Stimulated activated CD8-positive, alpha-beta memory T cell treated with anti-CD3 and anti-CD28 coated beads, Interleukin-4, amount 100 ng/mL, for 4 hours (primary cell): ENCODE measurements around the gene RUVBL1.

Experiments used
- DNase-seq, 2 donors: peaks; one replicate each; pipeline ENCODE4 v3.0.0-alpha.2; 2020; ENCODE audit warnings: low read depth in 2 of 2, low spot score in 1 of 2

Gene RUVBL1

DNA sequence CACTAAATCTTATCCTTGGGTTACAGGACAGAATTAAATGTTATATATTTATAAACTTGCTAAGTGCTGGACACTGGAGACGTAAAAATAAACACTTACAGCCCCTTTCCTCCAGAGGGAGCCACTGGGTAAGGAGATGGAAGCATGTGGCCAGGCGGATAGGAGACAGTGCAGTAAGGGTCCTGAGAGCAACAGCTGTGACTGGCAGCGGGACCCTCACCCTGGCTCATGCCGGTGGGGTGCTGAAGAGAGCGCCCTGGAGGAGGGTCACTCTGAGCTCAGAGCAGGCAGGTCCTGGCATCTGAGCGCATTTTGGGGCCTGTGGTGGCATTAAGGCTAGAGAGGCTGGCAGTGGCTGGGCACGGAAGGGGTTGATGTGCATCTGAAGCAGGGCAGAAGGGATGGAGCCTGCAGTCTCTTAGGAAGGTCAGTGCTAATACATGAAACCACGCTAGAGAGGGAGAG lies 55.4 kb downstream of the RUVBL1 start:
- no peak for DNase-seq

DNA sequence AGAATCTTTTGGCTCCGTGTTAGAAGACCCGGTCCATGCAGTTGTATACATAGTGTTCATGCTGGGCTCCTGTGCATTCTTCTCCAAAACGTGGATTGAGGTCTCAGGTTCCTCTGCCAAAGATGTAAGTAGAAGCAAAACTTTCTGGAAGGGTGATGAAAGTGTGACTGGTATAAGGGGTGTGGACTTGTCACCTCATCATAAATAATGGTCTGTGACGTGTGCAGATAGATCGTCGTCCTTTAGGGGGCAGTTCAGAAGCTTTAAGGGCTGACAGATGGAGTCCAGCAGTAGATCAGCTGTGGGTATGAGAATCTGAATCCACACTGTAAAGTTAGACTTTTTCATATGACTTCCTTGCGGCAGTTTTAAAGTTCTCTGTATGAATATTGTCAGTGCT lies 56.1 kb downstream of the RUVBL1 start:
- DNase-seq: no peak

DNA sequence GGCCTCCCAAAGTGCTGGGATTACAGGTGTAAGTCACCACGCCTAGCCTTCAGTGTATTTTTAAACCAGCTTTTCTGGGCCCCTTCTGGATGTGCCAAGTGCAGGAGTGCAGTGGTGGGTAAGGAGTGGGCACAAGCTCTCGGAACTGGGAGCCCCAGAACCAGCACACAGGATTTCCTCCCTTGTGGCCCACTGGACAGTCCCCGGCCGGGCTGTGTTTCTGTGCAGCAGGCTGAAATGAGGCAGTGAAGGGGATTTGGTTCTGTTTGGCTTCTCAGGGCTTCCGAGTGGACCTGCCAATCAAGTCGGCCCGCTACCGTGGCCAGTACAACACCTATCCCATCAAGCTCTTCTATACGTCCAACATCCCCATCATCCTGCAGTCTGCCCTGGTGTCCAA lies 56.9 kb downstream of the RUVBL1 start:
- DNase-seq: no peak

DNA sequence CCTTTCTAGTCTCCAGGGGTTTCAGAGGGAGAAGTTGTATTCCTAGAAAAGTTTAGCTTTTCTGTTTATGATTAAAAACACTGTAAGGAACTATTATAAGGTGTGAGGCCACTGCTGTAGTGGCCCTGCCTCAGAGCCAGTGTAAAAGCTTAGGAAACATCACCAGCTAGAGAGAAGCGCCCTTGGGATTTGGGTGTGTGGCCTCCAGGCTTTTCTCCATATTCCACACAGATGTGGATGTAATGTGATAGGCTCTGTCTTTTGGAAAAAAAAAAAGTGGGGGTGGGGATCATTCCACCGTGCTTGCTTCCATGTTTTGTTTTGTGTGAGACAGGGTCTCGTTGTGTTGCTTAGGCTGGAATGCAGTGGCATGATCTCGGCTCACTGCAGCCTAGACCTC lies 57.5 kb downstream of the RUVBL1 start:
- no peak for DNase-seq

DNA sequence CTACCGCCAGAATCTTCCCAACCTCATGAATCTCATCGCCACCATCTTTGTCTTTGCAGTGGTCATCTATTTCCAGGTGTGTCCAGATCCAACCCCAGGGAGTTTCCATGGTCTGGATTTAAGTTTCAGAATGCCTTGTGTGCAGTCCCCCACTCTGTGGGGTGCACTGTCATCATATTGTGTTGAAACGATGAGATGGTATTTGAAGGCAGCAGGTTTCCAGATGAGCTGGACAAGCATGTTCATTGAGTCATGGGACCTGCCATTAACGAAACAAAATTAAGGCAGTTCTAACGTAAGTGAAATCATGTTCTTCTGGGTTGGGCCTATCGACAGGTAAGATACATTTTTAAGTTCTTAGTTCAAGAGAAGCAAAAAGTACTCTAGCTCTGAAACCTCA lies 58.6 kb downstream of the RUVBL1 start:
- DNase-seq: no peak

DNA sequence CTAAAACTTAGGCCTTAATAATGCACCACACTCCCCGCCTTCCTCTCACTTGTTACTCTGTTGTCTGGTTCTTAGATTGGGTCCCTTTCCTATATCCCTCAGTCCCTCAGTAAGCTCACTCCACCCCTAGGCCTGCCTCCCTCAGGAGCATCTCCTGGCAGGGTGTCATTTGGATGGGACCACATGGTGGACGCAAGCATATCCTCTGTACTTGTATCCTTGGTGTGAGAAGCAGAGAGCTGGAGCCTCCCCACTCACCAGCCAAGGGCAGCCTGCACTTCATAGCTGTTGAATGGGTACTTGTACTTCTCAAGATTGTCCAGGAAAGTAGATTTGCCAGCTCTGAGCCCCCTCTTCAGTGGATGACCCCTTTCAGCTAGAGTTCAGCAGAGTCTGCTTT lies 59.7 kb downstream of the RUVBL1 start:
- DNase-seq: no peak

DNA sequence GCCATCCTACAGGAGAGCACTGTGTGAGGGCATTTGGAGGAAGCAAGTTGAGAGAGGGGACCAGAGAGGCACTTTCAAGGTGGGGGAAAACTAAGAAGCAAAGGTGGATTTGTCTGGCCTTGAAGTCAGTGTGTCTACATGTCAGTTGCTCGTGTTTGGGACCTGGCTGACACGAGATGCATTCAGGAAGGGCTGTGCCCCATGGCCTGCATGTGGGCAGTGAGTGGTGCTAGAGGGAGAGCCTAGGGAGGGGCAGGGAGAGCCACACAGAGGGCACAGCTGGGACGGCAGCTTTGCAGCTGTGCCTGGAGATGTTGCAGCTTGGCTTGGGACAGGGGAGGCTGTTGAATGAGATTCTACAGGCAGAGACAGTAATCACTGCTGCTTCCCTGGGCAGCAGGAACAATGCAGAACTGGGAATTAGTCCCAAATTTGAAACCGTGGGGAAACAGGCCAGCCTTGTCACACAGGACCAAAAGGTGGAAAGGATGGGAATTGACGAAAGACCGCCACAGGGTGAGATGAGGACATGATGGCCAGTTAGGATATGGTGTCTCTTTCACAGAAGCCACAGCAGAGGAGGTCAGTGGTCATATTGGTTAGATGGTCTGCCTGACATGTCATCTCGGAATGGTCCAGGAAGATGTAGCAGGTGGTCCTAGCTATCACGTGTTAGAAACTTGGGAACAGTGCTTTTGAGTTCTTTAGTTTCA lies 61.4 kb downstream of the RUVBL1 start:
- DNase-seq: no peak

DNA sequence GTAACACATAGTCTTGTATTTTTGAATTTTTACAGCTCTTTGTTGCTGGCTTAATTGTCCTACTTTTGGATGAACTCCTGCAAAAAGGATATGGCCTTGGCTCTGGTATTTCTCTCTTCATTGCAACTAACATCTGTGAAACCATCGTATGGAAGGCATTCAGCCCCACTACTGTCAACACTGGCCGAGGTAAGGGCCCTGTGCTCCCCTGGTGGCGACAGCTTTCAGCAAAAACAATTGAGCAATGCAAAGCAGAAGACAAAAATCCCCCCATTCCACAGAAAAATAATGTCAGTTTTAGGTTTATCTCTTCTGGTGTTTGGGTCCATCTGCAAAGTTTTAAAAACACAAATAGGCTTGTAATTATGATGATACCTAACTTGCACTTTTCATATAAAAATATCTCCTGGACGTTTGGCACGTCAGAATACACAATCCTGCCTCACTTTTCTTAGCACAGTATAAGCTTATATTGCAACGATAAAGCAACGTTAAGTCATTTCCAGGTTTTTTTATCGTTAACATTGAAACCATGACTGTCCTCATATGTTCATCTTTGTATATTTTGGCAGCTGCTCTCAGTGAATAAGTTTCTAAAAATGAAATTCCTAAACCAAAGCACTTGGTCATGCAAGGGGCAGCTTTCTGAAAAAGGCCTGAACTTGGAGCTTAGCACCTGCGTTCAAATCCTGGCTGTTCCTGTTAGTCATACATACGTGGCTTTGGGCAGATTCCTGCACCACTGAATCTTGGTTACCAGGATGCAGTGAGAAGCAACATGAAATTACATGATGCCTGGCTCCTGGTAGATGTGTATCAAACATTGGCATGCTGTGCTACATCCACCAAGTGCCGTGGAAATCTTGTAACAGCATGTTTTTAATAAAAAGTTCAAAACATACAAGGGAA lies 62.9 kb downstream of the RUVBL1 start:
- DNase-seq: no peak

DNA sequence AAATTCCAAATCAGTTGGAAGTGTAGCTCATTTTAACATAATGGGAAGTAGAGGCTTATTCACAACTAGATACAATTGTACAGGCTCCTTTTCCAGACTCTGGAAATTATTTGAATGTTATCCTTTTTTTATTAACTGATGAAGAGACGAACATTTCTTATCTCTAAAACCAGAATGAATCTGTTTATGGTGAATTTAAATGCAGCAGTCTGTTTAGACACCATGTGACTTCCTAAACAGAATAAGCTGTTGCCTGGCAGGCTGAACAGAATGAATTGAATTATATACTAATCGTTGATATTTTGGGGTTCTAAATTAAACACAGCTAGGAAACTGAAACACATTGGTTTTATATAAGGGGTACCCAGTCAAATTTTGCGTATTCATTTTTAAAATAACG lies 67.4 kb downstream of the RUVBL1 start:
- DNase-seq: no peak

DNA sequence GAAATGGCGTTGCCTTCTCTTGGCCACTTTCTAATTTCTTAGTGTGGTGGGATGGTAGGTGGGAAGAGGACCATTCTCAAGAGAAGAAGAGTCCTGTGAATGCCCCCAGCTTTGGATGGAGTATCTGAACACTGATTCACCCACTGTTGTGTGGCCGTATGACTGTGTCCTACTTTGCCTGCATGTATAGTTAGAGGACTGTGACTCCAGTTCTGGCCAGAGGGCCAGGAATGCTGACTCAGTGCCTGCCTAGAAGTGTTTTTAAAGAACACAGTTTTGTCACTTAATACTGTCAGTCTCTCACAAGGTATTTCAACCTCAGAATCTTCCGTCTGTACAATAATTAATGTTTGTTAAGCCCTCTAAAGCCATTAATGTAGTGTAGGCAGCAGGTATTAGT lies 69.2 kb downstream of the RUVBL1 start:
- DNase-seq: no peak

DNA sequence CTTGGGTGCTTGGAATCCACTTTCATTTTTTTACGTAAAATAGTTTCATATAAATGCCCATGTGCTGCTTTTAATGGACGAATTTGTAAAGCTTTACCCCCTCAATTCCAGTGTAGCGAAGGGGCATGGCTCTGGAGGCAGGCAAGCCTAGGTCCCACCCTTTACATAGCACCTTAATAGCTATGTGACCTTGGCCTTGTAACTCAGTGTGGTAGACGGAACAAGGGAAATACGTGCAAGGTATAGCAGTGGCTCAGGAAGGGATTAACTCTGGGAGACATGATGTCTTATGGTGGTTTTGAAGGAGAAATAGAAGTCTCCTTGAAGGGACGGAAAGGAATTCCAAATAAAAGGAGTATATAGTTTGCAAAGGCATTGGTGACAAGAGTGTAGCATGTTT lies 70.0 kb downstream of the RUVBL1 start:
- no peak for DNase-seq

DNA sequence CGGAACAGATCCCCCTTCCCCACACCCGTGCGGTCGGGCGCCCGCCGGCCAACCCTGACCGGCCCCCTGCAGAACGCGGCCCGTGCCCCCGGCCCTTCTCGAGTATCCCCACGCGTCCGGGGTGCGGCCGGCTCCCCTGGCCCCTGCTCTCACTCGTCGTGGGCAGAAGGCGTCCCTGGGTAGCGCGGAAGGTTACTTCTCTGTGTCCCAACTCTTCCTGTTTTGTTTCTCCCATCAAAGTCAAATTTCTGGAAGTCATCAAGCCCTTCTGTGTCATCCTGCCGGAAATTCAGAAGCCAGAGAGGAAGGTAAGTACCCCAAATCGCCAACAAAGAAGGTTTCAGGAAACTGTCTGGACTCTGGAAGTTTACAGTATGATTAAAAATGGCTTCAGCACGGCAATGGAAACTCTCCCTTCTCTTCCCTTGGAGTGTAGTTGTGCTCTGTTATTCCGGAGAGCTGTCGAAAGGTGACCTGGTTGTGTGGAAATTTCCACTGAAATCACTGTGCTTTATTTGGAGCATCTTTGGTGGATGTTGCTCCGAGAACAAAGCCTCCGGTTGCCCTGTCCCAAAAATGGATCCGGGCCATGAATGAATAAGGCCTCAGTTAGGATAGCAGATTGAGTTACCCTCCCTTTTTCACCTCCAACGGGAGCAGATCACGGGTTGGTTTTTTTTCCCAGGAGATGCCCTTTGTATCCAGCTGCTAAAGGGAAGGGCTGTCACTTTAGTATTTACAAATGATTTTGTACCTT lies 70.8 kb downstream of the RUVBL1 start:
- DNase-seq: no peak

DNA sequence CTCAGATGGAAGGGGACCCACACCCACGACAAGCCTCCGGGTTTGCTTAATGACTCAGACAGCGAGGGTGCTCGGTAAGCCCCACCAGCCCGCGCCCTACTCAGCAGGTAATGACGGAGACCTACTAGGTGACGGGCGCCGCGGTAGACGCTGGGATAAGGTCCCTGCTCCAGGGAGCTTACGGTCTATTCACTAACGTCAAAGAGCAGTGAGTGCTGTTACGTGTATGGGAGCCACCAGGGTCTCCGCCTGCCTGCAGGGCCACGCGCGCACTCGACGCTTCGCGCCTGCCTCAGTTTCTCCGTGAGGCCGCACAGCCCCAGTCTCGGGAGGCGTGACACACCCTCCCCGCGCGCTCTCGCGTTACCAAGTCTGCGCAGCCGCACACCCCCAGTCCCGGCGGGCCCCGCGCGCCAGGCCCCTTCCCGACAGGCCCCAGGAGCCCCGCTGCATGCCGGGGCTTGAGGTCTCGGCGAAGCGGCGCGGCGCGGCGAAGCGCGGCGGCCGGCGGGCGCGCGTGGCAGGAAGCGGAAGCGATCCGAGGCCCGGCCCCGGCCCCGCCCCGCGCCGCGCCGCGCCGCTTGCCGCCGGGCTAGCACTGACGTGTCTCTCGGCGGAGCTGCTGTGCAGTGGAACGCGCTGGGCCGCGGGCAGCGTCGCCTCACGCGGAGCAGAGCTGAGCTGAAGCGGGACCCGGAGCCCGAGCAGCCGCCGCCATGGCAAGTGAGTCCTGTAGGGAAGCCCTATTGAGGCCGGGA lies 71.6 kb downstream of the RUVBL1 start, which contains the start of gene SEC61A1:
SEC61A1 (plus strand) TSS at position 601 of the 758 bp plus-strand sequence; CDS start at position 717, 116 bp downstream.
- peak; percentile 87 to 91 for DNase-seq

DNA sequence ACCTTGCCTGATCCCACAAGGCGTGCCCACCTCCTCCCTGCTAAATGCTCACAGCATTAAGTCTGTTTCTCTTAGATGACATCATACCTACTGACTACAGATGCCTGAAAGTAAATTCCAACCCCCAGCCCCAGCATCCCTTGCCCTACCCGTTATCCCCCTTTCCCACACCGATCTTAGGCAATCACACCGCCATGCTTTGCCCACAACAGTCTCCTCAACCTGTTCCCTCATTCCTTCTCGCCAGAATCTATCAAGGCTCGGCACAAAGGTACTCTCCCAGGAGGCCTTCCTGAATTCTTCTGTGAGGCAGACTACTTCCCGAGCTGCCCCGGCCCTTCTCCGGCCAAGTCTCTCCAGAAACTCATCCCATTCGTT lies 72.2 kb downstream of the RUVBL1 start:
- DNase-seq: no peak

DNA sequence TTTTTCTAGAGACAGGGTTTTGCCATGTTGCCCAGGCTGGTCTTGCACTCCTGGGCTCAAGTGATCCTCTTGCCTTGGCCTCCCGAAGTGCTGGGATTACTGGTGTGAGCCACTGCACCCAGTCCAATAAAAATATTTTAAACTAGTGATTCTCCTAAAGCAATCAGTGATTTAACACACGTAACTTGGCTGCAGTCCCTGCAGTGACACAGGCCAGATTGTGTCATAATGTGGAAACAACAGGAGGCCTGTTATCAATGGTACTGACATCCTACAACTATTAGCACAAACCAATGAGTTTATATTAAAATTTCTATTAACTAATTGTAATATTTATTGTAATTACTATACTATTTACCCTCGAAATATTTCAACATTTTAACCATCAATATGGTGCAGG lies 73.0 kb downstream of the RUVBL1 start:
- no peak for DNase-seq

DNA sequence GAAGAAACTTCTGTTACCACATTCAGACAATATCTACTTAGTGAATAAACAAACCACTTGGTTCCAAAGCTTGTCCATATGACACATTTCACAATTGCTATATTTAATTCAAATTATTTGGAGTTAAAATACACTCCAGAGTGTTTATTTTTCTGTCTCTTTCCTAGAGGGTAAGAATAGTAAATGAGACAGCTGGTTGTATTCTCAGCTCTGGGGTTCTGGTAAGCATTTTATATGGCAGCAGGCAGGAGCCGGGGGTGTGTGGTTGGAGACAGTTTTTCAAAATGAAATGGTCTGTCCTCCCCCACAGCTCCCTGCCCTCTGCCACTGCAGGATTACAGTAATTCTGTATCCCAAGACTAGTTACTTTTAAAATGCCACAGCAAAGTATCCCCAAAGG lies 82.3 kb downstream of the RUVBL1 start:
- no peak for DNase-seq

DNA sequence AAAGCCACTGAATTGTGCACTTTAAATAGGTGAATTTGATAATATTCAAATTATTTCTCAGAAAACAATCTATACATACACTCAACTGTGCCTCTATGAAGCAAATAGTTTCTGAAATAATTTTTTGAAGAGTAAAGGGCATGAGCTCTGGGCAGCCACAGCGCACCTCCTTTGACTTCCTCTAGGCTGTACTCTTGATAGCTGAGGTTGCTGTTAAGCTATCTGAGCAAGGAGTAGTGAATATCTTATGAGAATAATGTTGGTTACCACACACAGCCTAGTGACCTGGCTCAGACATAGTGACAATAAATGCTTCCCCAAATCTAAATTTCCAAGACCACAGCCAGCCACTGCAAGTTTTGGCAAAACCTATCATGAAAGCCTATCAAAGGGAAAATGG lies 83.0 kb downstream of the RUVBL1 start:
- no peak for DNase-seq

DNA sequence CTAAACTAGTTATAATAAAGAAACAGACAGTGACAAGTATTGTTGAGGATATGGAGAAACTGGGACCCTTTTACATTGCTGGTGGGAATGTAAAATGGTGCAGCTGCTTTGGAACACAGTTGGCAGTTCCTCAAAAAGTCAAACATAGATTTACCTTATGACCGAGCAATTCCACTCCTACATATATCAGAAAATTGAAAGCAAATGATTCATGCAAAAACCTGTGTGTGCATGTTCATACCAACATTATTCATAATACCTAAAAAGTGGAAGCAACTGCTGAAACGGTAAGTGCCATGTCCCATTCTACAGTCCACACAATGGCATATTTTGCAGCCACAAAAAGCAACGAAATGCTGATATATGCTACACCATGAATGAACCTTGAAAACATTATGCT lies 83.6 kb downstream of the RUVBL1 start:
- DNase-seq: no peak

DNA sequence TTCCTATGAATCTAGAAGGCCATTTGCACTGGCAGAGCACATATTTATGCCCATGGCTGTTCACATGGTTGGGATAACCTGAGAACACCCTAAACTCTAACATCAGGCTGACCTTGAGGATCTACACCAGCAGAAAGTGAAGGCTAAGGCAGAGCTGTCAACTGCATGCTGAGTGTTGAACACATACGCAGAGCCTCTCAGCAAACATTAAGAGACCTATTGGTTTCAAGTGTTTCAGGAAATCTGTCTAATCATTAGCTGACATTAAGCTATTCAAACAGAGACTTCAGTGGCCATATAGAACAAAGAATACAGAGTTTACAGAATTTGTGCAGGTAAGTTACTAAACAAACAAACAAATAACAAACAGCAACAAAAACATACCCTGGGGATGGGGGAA lies 87.5 kb downstream of the RUVBL1 start:
- DNase-seq: no peak

DNA sequence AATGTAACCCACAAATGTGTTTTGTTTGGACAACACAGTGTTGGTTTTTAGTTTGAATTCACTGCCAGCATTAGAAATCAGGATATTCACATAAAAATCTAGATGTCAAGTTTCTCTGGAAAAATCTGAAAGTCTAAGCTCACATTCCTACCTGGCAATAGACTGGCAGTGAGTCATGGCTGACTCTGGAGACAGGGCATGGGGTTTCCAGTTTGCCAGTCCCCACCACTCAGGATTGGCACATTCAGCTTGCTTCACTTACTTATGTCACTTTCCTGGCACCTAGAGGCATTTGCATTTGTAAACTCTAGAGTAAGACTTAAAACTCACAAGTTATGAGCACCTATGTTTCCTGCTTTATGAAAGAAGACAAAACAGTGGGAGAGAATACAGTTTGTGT lies 90.5 kb downstream of the RUVBL1 start:
- no peak for DNase-seq
